ENCODE measurements around the gene ANKS1B.
"Not testable (repeated sequence)": the region's sequence is repeated elsewhere in the genome, so short reads cannot be mapped to it uniquely, and the experiment has no call there.

The ANKS1B gene

GRCh38 chr12:98837134-98837752 lies 1147.5 kb downstream of the ANKS1B start:
- not testable (repeated sequence) for DNase-seq

- no peak for DNase-seq
Observed at GRCh38 chr12:98830657-98831056, 1154.1 kb downstream of the ANKS1B start.

- no peak for DNase-seq
Observed at GRCh38 chr12:98828802-98829600, 1155.7 kb downstream of the ANKS1B start.

GRCh38 chr12:98823012-98823411 lies 1161.7 kb downstream of the ANKS1B start:
- DNase-seq = no peak

- no peak for DNase-seq
Observed at GRCh38 chr12:98821866-98822265, 1162.9 kb downstream of the ANKS1B start.

GRCh38 chr12:98821232-98821631 lies 1163.5 kb downstream of the ANKS1B start:
- DNase-seq = no peak

GRCh38 chr12:98819821-98820404 lies 1164.8 kb downstream of the ANKS1B start:
- no peak for DNase-seq

GRCh38 chr12:98819071-98819470 lies 1165.7 kb downstream of the ANKS1B start:
- no peak for DNase-seq

- no peak for DNase-seq
Observed at GRCh38 chr12:98818239-98818638, 1166.5 kb downstream of the ANKS1B start.

GRCh38 chr12:98817742-98818141 lies 1167.0 kb downstream of the ANKS1B start:
- DNase-seq = no peak

GRCh38 chr12:98816720-98817119 lies 1168.0 kb downstream of the ANKS1B start:
- no peak for DNase-seq

GRCh38 chr12:98814254-98814653 lies 1170.5 kb downstream of the ANKS1B start:
- DNase-seq = no peak

- no peak for DNase-seq
Observed at GRCh38 chr12:98812225-98812624, 1172.5 kb downstream of the ANKS1B start.

GRCh38 chr12:98808243-98808875 lies 1176.4 kb downstream of the ANKS1B start:
- no peak for DNase-seq

GRCh38 chr12:98807187-98807586 lies 1177.5 kb downstream of the ANKS1B start:
- no peak for DNase-seq

GRCh38 chr12:98803468-98804209 lies 1181.1 kb downstream of the ANKS1B start:
- no peak for DNase-seq

GRCh38 chr12:98799822-98800221 lies 1184.9 kb downstream of the ANKS1B start:
- DNase-seq = no peak

- no peak for DNase-seq
Observed at GRCh38 chr12:98799146-98799810, 1185.5 kb downstream of the ANKS1B start.

- DNase-seq = no peak
Observed at GRCh38 chr12:98797200-98797599, 1187.5 kb downstream of the ANKS1B start.

- no peak for DNase-seq
Observed at GRCh38 chr12:98796745-98797144, 1188.0 kb downstream of the ANKS1B start.

- no peak for DNase-seq
Observed at GRCh38 chr12:98793121-98793520, 1191.6 kb downstream of the ANKS1B start.

GRCh38 chr12:98791406-98791805 lies 1193.3 kb downstream of the ANKS1B start:
- no peak for DNase-seq
